B cell (primary cell): ENCODE results near the gene NOC2L.

Experiments
- EZH2 ChIP-seq: IDR thresholded peaks from 2 replicates; pipeline ENCODE4 v1.6.1; 2012; ENCODE audit warnings: borderline replicate concordance, low read depth, mild to moderate bottlenecking, moderate library complexity, low read length; ENCODE audit not compliant: insufficient read depth, poor library complexity, severe bottlenecking
- TF ChIP-seq, protein P1 (sequence below): fragments of 200-600 bp; IDR thresholded peaks from one replicate; pipeline ENCODE4 v1.8.0; 2022; ENCODE audit warnings: antibody characterized with exemption, mild to moderate bottlenecking

DNA sequence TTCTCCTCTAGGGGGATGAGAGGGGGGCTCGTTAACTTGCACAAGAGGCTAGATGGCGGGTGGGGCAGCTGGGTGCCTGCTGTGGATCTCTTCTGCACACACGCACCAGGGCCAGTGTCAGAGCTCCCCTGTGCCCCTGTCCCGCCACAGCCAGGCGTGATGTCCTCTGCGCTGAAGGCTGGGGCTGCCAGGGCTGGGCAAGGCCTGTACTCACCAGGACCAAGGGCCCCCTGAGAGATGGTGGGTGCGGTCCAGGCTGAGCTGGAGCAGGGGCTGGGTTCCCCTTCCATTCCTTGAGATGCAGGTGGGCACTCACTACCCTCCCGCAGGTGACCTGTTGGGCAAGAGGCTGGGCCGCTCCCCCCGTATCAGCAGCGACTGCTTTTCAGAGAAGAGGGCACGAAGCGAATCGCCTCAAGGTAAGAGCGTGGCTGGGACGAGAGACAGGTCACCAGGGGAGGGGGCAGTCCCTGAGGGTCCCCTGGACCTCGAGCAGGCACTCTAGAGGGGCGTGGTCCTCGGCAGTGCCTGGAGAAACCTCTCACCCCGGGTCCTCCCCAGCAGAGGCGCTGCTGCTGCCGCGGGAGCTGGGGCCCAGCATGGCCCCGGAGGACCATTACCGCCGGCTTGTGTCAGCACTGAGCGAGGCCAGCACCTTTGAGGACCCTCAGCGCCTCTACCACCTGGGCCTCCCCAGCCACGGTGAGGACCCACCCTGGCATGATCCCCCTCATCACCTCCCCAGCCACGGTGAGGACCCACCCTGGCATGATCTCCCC, 20.2 kb downstream of the NOC2L start:
- TF ChIP-seq, protein P1, sequence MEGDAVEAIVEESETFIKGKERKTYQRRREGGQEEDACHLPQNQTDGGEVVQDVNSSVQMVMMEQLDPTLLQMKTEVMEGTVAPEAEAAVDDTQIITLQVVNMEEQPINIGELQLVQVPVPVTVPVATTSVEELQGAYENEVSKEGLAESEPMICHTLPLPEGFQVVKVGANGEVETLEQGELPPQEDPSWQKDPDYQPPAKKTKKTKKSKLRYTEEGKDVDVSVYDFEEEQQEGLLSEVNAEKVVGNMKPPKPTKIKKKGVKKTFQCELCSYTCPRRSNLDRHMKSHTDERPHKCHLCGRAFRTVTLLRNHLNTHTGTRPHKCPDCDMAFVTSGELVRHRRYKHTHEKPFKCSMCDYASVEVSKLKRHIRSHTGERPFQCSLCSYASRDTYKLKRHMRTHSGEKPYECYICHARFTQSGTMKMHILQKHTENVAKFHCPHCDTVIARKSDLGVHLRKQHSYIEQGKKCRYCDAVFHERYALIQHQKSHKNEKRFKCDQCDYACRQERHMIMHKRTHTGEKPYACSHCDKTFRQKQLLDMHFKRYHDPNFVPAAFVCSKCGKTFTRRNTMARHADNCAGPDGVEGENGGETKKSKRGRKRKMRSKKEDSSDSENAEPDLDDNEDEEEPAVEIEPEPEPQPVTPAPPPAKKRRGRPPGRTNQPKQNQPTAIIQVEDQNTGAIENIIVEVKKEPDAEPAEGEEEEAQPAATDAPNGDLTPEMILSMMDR = no peak
- TF ChIP-seq EZH2 = no peak
